IMR-90 (cell line): Measurements from ENCODE around the gene HIGD2B. TPM values are rescaled to one million over a fixed set of nuclear protein-coding genes. Genes with fewer than 3 reads are reported as not detected.

Source experiments
- ATAC-seq: fragments of 200-7000 bp; cut with Tn5 transposase; 2 replicates; pipeline ENCODE4 v1.9.1; 2020; ENCODE audit warnings: low read depth, mild to moderate bottlenecking, moderate library complexity
- BruUV-seq: library from RNA; stranded (reverse); fragments of 400-500 nt; replicated peaks from 2 replicates; lab custom pipeline; 2021; lab: Mats Ljungman, UMichigan
- CTCF ChIA-PET: fragments of 300-600 bp; formaldehyde crosslinking; extraction: SDS; loops from one replicate; lab custom pipeline; 2021; ENCODE audit warnings: antibody characterized with exemption; lab: Yijun Ruan, JAX
- POLR2A ChIA-PET: fragments of 300-600 bp; sonication (Branson Sonifier 250); formaldehyde crosslinking; loops from one replicate; lab custom pipeline; 2022; ENCODE audit warnings: antibody characterized with exemption; ENCODE audit not compliant: unreplicated experiment; lab: Charles Lee
- DNase-seq: peaks from one replicate; pipeline ENCODE4 v3.0.0; 2013
- H2AFZ ChIP-seq: replicated peaks from 2 replicates; pipeline ENCODE3; 2013; ENCODE audit warnings: low read length, mild to moderate bottlenecking; ENCODE audit not compliant: poor library complexity
- H2AK5ac ChIP-seq: 2 replicates; pipeline ENCODE4 v1.6.1; 2013; ENCODE audit warnings: low read depth, low read length, inconsistent platforms
- H2AK9ac ChIP-seq: replicated peaks from 2 replicates; pipeline ENCODE3; 2013; ENCODE audit warnings: mild to moderate bottlenecking, low read depth, low read length, moderate library complexity; ENCODE audit not compliant: poor library complexity
- H2BK120ac ChIP-seq: 2 replicates; pipeline ENCODE4 v1.6.1; 2013; ENCODE audit warnings: low read depth, low read length, inconsistent platforms
- H2BK15ac ChIP-seq: 3 replicates; pipeline ENCODE4 v1.6.1; 2013; ENCODE audit warnings: low read depth, low read length, inconsistent platforms
- H2BK20ac ChIP-seq: 2 replicates; pipeline ENCODE4 v1.6.1; 2013; ENCODE audit warnings: low read depth, mild to moderate bottlenecking, inconsistent platforms, low read length, moderate library complexity
- H2BK5ac ChIP-seq: 2 replicates; pipeline ENCODE4 v1.6.1; 2013; ENCODE audit warnings: mild to moderate bottlenecking, low read depth, low read length, inconsistent platforms; ENCODE audit not compliant: poor library complexity, severe bottlenecking
- H3K14ac ChIP-seq: replicated peaks from 2 replicates; pipeline ENCODE4 v1.6.1; 2013; ENCODE audit warnings: low read depth, low read length, inconsistent platforms
- H3K18ac ChIP-seq: 2 replicates; pipeline ENCODE4 v1.6.1; 2013; ENCODE audit warnings: low read depth, low read length, control low read depth
- H3K23ac ChIP-seq: 2 replicates; pipeline ENCODE4 v1.6.1; 2013; ENCODE audit warnings: low read depth, low read length, inconsistent platforms
- H3K27ac ChIP-seq: 2 replicates; pipeline ENCODE4 v1.5.1; 2013; ENCODE audit warnings: mild to moderate bottlenecking, control low read depth, low read length; ENCODE audit not compliant: insufficient read depth
- H3K27me3 ChIP-seq: 2 replicates; pipeline ENCODE4 v1.6.1; 2013; ENCODE audit warnings: low read length; ENCODE audit not compliant: control insufficient read depth, insufficient read depth
- H3K36me3 ChIP-seq: 2 replicates; pipeline ENCODE4 v1.6.1; 2013; ENCODE audit warnings: low read length, mixed read lengths; ENCODE audit not compliant: control insufficient read depth, insufficient read depth
- H3K4ac ChIP-seq: 2 replicates; pipeline ENCODE4 v1.6.1; 2013; ENCODE audit warnings: low read depth, low read length, inconsistent platforms
- H3K4me1 ChIP-seq: 2 replicates; pipeline ENCODE4 v1.6.1; 2013; ENCODE audit warnings: low read length, mixed read lengths; ENCODE audit not compliant: control insufficient read depth, insufficient read depth
- H3K4me2 ChIP-seq: 2 replicates; pipeline ENCODE4 v1.6.1; 2013; ENCODE audit warnings: low read depth, mild to moderate bottlenecking, control low read depth, low read length, moderate library complexity
- H3K4me3 ChIP-seq: 2 replicates; pipeline ENCODE4 v1.5.1; 2013; ENCODE audit warnings: low read depth, mild to moderate bottlenecking, control low read depth, low read length, moderate library complexity; ENCODE audit not compliant: insufficient read depth
- H3K56ac ChIP-seq: 2 replicates; pipeline ENCODE4 v1.6.1; 2013; ENCODE audit warnings: low read length, inconsistent platforms; ENCODE audit not compliant: insufficient read depth; ENCODE audit errors: extremely low read depth
- H3K79me1 ChIP-seq, 2 experiments: 2 replicates each; pipeline ENCODE4 v1.6.1; 2013; ENCODE audit warnings: low read length in 2 of 2, inconsistent platforms in 1 of 2, low read depth in 1 of 2
- H3K9ac ChIP-seq: 2 replicates; pipeline ENCODE4 v1.6.1; 2013; ENCODE audit warnings: low read depth, low read length, control low read depth
- H3K9me1 ChIP-seq: 2 replicates; pipeline ENCODE4 v1.6.1; 2013; ENCODE audit warnings: low read length, inconsistent platforms; ENCODE audit not compliant: insufficient read depth
- H3K9me3 ChIP-seq: 2 replicates; pipeline ENCODE4 v1.6.1; 2013; ENCODE audit warnings: low read length; ENCODE audit not compliant: control insufficient read depth, insufficient read depth
- H4K20me1 ChIP-seq: 2 replicates; pipeline ENCODE4 v1.6.1; 2013; ENCODE audit warnings: low read length, inconsistent platforms; ENCODE audit not compliant: insufficient read depth
- H4K5ac ChIP-seq: 2 replicates; pipeline ENCODE4 v1.6.1; 2013; ENCODE audit warnings: mild to moderate bottlenecking, low read depth, low read length, control low read depth
- H4K8ac ChIP-seq, 2 experiments: 2 replicates each; pipeline ENCODE4 v1.6.1; 2013; ENCODE audit warnings: low read depth in 2 of 2, low read length in 2 of 2, control low read depth in 1 of 2, inconsistent platforms in 1 of 2
- H4K91ac ChIP-seq: 2 replicates; pipeline ENCODE4 v1.6.1; 2013; ENCODE audit warnings: low read depth, low read length, inconsistent platforms; ENCODE audit not compliant: insufficient read depth
- CEBPB ChIP-seq: IDR thresholded peaks from 2 replicates; pipeline ENCODE4 v1.6.1; 2012; ENCODE audit warnings: low read depth, low read length, improper control_type of control experiment
- CTCF ChIP-seq: conservative IDR thresholded peaks from 2 replicates; pipeline ENCODE4 v1.5.1; 2012; ENCODE audit warnings: mild to moderate bottlenecking, low read depth, low read length, improper control_type of control experiment
- FOS ChIP-seq: fragments of 150-350 bp; IDR thresholded peaks from 2 replicates; pipeline ENCODE4 v1.6.1; 2016; ENCODE audit warnings: low read depth, low read length
- POLR2A ChIP-seq: IDR thresholded peaks from 2 replicates; pipeline ENCODE4 v1.6.1; 2012; ENCODE audit warnings: mild to moderate bottlenecking, low read depth, low read length
- RAD21 ChIP-seq: IDR thresholded peaks from 2 replicates; pipeline ENCODE4 v1.6.1; 2012; ENCODE audit warnings: low read length, improper control_type of control experiment
- RCOR1 ChIP-seq: IDR thresholded peaks from 2 replicates; pipeline ENCODE4 v1.6.1; 2012; ENCODE audit warnings: mild to moderate bottlenecking, low read length, improper control_type of control experiment; ENCODE audit not compliant: insufficient replicate concordance
- RFX5 ChIP-seq: IDR thresholded peaks from 2 replicates; pipeline ENCODE4 v1.8.0; 2012; ENCODE audit warnings: low read depth, mild to moderate bottlenecking, low read length, moderate library complexity
- SMC3 ChIP-seq: fragments of 150-350 bp; IDR thresholded peaks from 2 replicates; pipeline ENCODE4 v1.6.1; 2016; ENCODE audit warnings: low read depth, mild to moderate bottlenecking, antibody characterized with exemption, low read length, moderate library complexity
- WGBS, 2 experiments: methylation state at CpG; one replicate each; pipeline versions ENCODE4 v1.1.5 to v1.1.7; 2013; ENCODE audit warnings: missing lambda C conversion rate in 2 of 2; ENCODE audit not compliant: insufficient read length in 1 of 2; ENCODE audit errors: extremely low coverage in 2 of 2; 5-methylcytosine and 5-hydroxymethylcytosine counted together
- dilution Hi-C: fragments of 300-500 bp; cut with HindIII; formaldehyde crosslinking; loops from one replicate; pipeline ENCODE4 v1.14.3; 2018; ENCODE audit warnings: low sequenced_read_pairs; ENCODE audit not compliant: unreplicated experiment
- in situ Hi-C: fragments of 300-500 bp; cut with MboI; formaldehyde crosslinking; loops from 3 replicates; pipeline ENCODE4 v1.14.3; 2019; ENCODE audit warnings: low sequenced_read_pairs, inconsistent platforms, mixed read lengths
- intact Hi-C: fragments of 100-400 bp; cut with micrococcal nuclease; formaldehyde crosslinking; loops from 2 replicates; pipeline ENCODE4 v1.10.0; 2022
- polyA plus RNA-seq, 3 experiments: library from polyadenylated mRNA; depleted of rRNA; stranded (reverse); fragments of >200 nt; gene quantifications; 2 replicates each; pipeline ENCODE4 v1.2.3, GENCODE V29; 2012; ENCODE audit warnings: low replicate concordance in 1 of 3
- total RNA-seq: library from RNA; depleted of rRNA; stranded (reverse); fragments of >200 nt; gene quantifications from 2 replicates; pipeline ENCODE4 v1.2.3, GENCODE V29; 2012

HIGD2B gene
- total and polyA plus RNA-seq, 2 of the 4 experiments (the other 2 are of a cell fraction), result not detected

GRCh38 chr15:72722071-72722696 is 36.2 kb upstream of the HIGD2B start:
- intact Hi-C loops (loop anchor here (1.0 to 10.0 kb wide), 4 partner anchors 61 to 551 kb away; partner anchors contain the start of gene ADPGK), in situ Hi-C loops (loop anchor here (10.0 kb wide), 1 partner anchor 363 kb away; no protein-coding TSS in a partner anchor), dilution Hi-C loops (no loop called here)
- no peak overlapping the region for H3K14ac ChIP-seq
- H4K91ac ChIP-seq, result no peak overlapping the region
- no peaks in the 10 kb centered on the region for H3K9me1 ChIP-seq
- no peak overlapping the region for H4K8ac ChIP-seq
- H3K79me1 ChIP-seq, result no peaks in the 10 kb centered on the region
- no peak overlapping the region for H3K23ac ChIP-seq
- no peaks in the 10 kb centered on the region for H3K36me3 ChIP-seq
- no peak overlapping the region for H2BK120ac ChIP-seq
- peak overlapping the region; percentile 19 for H2AFZ ChIP-seq
- H3K27me3 ChIP-seq, result no peaks in the 10 kb centered on the region
- H2BK20ac ChIP-seq, result no peak overlapping the region
- no peak overlapping the region for H3K18ac ChIP-seq
- no peak overlapping the region for H3K27ac ChIP-seq
- TF ChIP-seq POLR2A (no peak), CTCF (peak; percentile 87), RCOR1 (no peak), RAD21 (peak; percentile 78), CEBPB (no peak), RFX5 (no peak), FOS (no peak), SMC3 (peak; percentile 80)
- no peak overlapping the region for H3K4ac ChIP-seq
- no peaks in the 10 kb centered on the region for H3K9me3 ChIP-seq
- CTCF ChIA-PET, result interaction anchor here (0.7 to 1.8 kb wide), 14 partner anchors 9 to 914 kb away, joined by 3 to 6 read pairs (median 3); no protein-coding TSS in a partner anchor
- H4K20me1 ChIP-seq, result no peaks in the 10 kb centered on the region
- no peak overlapping the region for H3K9ac ChIP-seq
- H3K56ac ChIP-seq, result no peak overlapping the region
- peak; percentile 87 for ATAC-seq
- no peak overlapping the region for H2BK15ac ChIP-seq
- no CpG with 5 or more reads among the region's 3 CpGs for WGBS, 2 experiments
- no peak overlapping the region for H4K5ac ChIP-seq
- no peak overlapping the region for H2AK9ac ChIP-seq
- no peak overlapping the region for H3K4me2 ChIP-seq
- BruUV-seq, result no TSS peak
- H3K4me1 ChIP-seq, result no peaks in the 10 kb centered on the region
- no peak overlapping the region for H2BK5ac ChIP-seq
- no peak overlapping the region for H3K4me3 ChIP-seq
- DNase-seq, result peak; percentile 80
- POLR2A ChIA-PET, result no interaction called here
- H2AK5ac ChIP-seq, result no peak overlapping the region
